ENCODE measurements around the gene FILIP1. TPM values are rescaled to one million over a fixed set of nuclear protein-coding genes. Genes with fewer than 3 reads are reported as not detected.

Gene FILIP1
- total RNA-seq, 4 donors from 2014 or later = 2.2 to 9.3 (median 5.1) TPM

DNA sequence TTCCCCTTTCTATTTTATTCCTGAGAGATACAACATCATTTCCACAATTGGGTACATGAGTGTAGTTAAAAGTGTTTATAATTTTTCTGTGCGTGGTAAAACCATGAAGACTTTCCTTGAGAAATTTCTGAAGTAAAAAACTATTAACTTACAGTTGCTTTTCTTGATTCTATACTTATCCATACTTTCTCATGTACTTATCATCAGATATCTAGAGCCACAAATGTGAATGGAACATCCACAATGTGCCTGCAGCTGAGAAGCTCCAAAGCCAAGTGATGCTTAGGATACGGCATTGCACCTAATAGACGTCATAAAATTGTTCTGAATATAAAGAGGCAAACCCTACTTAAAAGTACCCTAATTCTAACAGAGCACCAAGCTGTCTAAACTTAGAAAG is 2.9 kb downstream of the FILIP1 start:
- 74 to 93% methylated on average over 3 of the region's 3 CpGs for WGBS, 2 donors
- no peak for TF ChIP-seq POLR2A (IDR thresholded peaks at IDR 0.05)
- TF ChIP-seq, protein P1, sequence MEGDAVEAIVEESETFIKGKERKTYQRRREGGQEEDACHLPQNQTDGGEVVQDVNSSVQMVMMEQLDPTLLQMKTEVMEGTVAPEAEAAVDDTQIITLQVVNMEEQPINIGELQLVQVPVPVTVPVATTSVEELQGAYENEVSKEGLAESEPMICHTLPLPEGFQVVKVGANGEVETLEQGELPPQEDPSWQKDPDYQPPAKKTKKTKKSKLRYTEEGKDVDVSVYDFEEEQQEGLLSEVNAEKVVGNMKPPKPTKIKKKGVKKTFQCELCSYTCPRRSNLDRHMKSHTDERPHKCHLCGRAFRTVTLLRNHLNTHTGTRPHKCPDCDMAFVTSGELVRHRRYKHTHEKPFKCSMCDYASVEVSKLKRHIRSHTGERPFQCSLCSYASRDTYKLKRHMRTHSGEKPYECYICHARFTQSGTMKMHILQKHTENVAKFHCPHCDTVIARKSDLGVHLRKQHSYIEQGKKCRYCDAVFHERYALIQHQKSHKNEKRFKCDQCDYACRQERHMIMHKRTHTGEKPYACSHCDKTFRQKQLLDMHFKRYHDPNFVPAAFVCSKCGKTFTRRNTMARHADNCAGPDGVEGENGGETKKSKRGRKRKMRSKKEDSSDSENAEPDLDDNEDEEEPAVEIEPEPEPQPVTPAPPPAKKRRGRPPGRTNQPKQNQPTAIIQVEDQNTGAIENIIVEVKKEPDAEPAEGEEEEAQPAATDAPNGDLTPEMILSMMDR (IDR thresholded peaks at IDR 0.05) = no peak
- intact Hi-C loops (cut with DNase I) = no loop called here
- Histone ChIP-seq H3K27me3 (no peaks in the 10 kb centered on the region), H3K4me3 (replicated peaks in 1 of 3) (no peak overlapping the region), H3K27ac (peak overlapping the region in 1 of 3 donors; percentile 35), H3K36me3 (no peaks in the 10 kb centered on the region), H3K4me1 (no peaks in the 10 kb centered on the region), H3K9me3 (no peaks in the 10 kb centered on the region)
- DNase-seq = no peak

DNA sequence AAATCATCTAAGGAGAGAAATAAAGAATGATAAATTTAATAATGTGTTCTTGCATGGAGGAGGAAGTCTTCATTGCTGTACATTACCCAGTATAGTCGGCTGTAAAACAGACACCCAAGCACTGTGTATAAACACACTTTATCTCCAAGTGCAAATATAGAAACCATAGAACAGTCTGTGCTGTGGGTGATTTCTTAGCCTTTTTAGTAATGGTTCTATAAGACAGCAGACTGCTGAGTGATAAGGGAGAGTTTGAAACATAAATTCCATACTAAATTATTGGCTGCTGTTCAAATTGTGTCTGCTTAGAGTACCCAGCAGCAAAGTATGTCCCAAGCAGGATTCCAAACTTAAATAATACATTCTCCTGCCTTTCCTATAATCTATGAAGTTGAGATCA is 4.6 kb downstream of the FILIP1 start:
- WGBS, 2 donors = 46 to 56% methylated on average over 1 of the region's 1 CpG
- no peaks in the 10 kb centered on the region for H3K36me3 ChIP-seq
- no peak for DNase-seq
- intact Hi-C loops (cut with DNase I) = no loop called here
- H3K4me1 ChIP-seq = no peaks in the 10 kb centered on the region
- TF ChIP-seq POLR2A (IDR thresholded peaks at IDR 0.05) = no peak
- TF ChIP-seq, protein P1 (IDR thresholded peaks at IDR 0.05) = no peak
- no peak overlapping the region for H3K4me3 ChIP-seq (replicated peaks in 1 of 3)
- H3K27me3 ChIP-seq = no peaks in the 10 kb centered on the region
- H3K9me3 ChIP-seq = no peaks in the 10 kb centered on the region
- peak overlapping the region in 1 of 3 donors; percentile 19 for H3K27ac ChIP-seq

DNA sequence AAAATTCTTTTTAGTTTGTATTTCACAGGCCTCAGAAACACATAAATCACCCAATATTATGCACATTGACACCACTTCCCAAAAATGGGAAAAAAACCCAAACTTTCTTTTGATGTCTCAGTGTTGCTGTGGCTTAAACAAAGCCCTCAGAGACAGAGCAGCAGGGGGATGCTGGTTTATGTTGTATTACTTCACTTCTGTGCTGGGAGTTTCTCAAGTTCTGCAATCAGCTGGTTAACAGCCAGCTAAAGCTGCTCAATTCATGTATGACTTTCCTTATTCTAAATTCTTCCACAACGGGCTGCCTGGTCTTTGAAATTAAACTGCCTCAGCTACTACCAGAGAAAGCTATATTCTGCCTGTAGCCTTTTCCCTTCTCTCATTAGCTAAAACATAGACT is 5.6 kb downstream of the FILIP1 start:
- H3K4me1 ChIP-seq = no peaks in the 10 kb centered on the region
- no peaks in the 10 kb centered on the region for H3K36me3 ChIP-seq
- WGBS, 2 donors = 24 to 43% methylated on average over 1 of the region's 1 CpG
- intact Hi-C loops (cut with DNase I) = no loop called here
- H3K9me3 ChIP-seq = no peaks in the 10 kb centered on the region
- H3K27ac ChIP-seq = peak overlapping the region in 1 of 3 donors; percentile 19
- no peaks in the 10 kb centered on the region for H3K27me3 ChIP-seq
- TF ChIP-seq, protein P1 (IDR thresholded peaks at IDR 0.05) = no peak
- no peak for TF ChIP-seq POLR2A (IDR thresholded peaks at IDR 0.05)
- no peak for DNase-seq
- no peak overlapping the region for H3K4me3 ChIP-seq (replicated peaks in 1 of 3)

DNA sequence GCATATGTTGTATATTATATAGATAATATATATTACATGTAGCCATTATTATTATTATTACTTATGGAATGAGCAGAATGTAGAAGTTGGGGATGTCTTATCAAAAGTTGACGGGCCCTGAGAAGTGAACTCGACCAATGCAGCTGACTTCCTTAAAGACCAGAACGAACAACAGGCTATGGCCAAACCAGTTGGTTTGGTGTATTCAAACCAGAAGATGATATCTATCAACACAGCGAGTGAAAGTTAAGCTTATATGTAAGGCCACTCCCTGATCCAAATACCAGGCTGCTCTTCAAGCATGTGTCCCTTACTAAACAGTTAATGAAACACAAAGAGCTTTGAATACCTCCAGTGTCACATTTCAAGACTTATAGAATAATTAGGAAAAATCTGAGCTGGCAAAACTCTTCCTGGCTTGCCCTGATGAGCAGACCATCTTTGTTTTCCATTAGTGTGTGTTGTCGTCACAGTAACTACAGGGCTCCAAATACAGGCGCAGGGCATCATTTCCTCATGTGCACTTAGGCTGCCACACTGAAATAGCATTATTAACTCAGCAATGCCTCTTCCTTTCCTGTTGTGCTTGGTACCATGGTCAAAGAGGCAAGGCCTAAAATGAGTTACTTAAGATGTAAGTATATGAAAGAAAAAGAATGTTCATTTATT is 6.6 kb downstream of the FILIP1 start:
- Histone ChIP-seq H3K9me3 (no peaks in the 10 kb centered on the region), H3K27ac (no peak overlapping the region)

DNA sequence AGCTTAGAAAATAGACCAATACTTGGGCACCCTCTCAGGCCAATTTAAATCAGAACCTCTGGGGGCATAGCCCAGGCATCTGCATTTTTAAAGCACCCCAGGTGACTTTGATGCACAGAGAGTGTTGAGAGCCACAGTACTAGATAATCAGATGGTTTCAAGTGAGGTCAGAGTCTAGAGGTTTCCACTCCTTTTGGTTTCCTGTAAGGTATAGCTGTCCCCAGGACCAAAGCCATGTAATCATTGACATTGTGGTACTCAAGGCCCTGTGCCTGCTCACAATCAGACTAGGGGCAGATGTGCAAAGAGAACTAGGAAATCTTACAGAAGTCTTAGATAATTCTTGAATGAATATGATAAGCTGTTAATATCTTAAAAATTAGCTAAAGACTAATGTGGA is 9.1 kb downstream of the FILIP1 start:
- intact Hi-C loops (cut with DNase I) = no loop called here

More for the DNA sequence above, 6.6 kb downstream of the FILIP1 start:
- no peak for DNase-seq
- Histone ChIP-seq H3K36me3 (no peaks in the 10 kb centered on the region), H3K4me1 (no peaks in the 10 kb centered on the region), H3K4me3 (replicated peaks in 1 of 3) (no peak overlapping the region), H3K27me3 (no peaks in the 10 kb centered on the region)
- intact Hi-C loops (cut with DNase I) = no loop called here
- 85 to 88% methylated on average over 6 of the region's 6 CpGs for WGBS, 2 donors
- TF ChIP-seq, protein P1 (IDR thresholded peaks at IDR 0.05) = no peak
- no peak for TF ChIP-seq POLR2A (IDR thresholded peaks at IDR 0.05)

More for the DNA sequence above, 9.1 kb downstream of the FILIP1 start:
- H3K9me3 ChIP-seq = no peaks in the 10 kb centered on the region
- TF ChIP-seq, protein P1 (IDR thresholded peaks at IDR 0.05) = no peak
- no peak for TF ChIP-seq POLR2A (IDR thresholded peaks at IDR 0.05)
- H3K4me3 ChIP-seq (replicated peaks in 1 of 3) = no peak overlapping the region
- H3K36me3 ChIP-seq = no peaks in the 10 kb centered on the region
- no peak overlapping the region for H3K27ac ChIP-seq
- peaks cover 0 to 5% of the 10 kb centered on the region in 2 donors for H3K4me1 ChIP-seq
- DNase-seq = no peak
- H3K27me3 ChIP-seq = no peaks in the 10 kb centered on the region
